ENCODE results near the gene HYAL3.

Gene HYAL3, protein sequence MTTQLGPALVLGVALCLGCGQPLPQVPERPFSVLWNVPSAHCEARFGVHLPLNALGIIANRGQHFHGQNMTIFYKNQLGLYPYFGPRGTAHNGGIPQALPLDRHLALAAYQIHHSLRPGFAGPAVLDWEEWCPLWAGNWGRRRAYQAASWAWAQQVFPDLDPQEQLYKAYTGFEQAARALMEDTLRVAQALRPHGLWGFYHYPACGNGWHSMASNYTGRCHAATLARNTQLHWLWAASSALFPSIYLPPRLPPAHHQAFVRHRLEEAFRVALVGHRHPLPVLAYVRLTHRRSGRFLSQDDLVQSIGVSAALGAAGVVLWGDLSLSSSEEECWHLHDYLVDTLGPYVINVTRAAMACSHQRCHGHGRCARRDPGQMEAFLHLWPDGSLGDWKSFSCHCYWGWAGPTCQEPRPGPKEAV

DNA sequence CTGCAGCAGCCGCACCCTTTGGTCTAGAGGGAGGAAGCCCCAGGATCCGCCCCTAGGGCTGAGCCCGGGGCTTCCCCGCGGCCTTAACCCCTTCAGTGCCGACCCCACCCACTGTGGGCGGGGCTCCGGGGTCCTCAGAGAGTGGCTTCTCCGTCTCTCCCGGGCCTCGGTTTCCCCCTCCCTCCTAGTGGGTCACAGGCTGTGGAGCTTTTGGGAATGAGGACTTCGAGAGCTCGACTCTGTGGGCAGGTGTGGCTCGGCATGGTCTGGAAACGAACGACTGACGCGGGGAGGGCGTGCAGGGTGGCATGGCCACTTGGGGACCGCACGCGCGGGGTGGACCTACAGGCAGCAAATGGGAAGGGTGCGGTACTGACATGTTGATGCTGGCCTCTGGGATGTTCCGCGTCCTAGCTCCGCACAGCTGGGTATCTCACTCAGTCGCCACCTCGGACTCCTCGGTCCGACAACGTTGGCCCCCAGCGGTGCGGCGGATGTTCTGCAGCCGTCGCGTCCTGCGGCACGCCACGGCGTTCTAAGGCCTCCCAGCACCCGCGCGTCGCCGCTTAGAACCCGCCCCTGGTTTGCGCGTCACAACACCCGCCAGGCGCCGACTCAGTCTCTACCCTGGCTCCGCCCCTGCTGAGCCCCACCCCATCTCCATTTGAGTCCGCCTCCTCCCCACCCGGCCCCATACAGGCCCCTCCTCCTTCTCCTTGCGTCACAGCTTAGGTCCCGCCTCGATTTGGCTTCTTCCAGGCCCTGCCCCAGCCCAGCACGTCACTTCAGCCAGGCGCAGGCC lies at the start of gene HYAL3, which contains the start of gene NAA80:
TSS of gene HYAL3 (minus strand) at position 570 of the 802 bp plus-strand sequence. CDS start 3,803 bp downstream, outside the sequence.
TSS of gene NAA80 (minus strand) at position 570 of the 802 bp plus-strand sequence. CDS start 1,942 bp downstream, outside the sequence.
- peak; percentile 100 for DNase-seq

DNA sequence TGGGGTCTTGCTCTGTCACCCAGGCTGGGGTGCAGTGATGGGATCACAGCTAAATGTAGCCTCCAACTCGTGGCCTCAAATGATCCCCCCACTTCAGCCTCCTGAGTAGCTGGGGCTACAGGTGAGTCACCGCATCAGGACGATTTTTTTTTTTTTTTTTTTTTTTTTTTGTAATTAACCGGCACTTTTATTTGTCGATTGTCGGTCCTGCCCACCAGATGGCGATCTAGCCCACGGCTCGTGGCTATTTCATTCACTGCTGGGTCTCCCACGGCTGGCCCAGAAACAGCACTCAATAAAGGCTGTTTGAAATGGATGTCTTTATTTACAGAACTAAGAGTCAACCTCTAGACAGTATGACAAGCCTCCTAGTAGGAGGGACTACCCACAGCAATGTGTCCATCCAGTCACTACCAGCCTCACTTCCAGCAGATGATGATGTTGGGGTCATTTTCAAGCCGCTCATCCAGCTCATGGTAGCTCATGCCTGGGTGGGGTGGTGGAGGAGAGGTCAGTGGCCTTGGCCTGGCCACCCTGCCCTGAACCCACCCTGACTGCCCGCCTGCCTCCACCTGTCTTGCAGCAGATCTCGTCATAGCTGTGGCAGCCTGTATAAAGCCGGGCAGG lies 48.1 kb upstream of the HYAL3 start:
- DNase-seq, result peak; percentile 56

DNA sequence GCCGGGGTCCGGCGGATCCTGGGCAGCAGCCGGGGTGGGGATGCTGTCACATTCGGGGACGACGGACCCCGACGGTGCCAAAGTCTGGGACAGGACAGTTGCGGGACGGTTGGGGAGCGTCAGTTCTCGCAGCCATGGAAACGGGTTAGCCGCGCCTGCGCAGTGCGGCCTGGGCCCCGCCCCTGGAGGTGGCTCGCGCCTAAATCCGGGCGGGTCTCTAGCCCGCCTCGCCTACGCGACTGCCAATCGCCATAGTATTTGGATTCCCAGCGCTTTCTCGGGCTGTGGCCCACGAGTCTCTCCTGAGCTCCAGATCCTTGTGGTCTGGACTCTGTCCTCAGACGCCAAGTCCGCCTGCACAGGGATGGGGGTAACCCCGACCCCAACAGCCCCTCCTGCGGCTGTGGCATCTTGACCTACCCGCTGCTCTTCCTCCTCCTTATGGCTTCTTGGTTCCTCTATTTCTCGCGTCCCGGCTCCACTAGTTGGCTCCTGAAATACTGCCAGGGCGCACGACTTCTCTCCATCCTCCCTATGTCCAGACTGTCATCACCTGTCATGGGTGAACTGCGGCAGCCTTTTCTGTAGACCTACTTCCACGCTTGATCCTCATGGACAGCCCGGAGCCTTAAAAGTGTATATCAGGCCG lies 46.5 kb upstream of the HYAL3 start, which contains the start of gene ZMYND10:
TSS of gene ZMYND10 (minus strand) at position 147 of the 649 bp plus-strand sequence. CDS start 153 bp downstream, outside the sequence.
- no peak for DNase-seq

DNA sequence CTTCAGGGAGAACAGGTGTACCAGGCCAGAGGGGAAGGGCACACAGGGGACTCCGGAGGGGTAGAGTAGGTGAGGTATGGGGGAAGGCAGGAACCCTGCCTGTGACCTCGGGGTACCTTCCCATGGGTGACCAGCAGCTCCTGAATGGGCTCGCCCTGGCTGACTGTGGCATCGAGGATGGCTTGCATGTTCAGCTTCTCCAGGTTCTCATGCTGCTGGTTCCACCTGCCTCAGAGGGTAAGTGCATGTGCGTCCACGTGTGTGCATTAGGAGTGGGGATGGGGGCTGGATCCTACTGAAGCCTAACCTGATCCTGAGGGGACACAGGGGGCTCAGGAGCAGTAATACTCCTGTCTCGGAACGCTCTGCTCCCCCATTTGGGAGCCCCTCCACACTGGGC lies 45.8 kb upstream of the HYAL3 start:
- no peak for DNase-seq

DNA sequence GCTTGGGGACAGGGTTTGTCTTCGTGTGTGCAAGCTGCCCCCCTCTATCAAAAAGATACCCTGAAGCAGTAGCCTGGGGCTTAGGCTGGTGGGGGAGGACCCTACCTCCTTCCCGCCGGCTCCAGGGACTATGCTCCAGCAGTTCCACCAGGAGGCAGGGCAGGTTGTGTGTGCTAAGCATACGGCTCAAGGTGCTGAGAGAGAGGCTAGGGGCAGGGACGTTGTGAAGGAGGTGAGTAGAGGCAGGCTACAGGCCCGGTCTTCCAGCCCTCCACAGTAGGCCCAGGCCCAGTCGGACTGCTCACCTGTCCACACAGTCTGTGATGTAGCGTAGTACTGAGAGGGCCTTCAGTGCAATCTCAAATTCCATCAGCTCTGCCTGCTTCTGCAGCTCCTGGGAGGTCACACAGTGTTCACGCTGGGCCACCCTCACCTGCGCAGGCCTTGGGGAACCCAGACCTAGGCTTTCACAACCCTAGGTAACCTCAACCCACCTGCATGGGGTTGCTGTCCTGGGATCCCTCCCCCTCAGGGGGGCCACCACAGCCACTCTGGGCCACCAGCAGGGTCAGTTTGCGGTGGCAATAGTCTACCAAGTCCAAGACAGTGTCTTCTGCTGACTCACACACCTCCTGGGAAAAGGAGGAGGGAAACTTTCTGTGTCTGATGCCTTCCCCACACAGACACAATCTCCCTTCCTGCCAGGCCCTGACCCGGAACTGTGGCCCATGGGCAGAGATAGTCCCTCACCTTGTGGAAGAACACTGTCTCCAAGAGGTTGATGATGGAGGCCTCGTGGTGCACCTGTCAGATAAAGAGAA lies 43.8 kb upstream of the HYAL3 start:
- no peak for DNase-seq

DNA sequence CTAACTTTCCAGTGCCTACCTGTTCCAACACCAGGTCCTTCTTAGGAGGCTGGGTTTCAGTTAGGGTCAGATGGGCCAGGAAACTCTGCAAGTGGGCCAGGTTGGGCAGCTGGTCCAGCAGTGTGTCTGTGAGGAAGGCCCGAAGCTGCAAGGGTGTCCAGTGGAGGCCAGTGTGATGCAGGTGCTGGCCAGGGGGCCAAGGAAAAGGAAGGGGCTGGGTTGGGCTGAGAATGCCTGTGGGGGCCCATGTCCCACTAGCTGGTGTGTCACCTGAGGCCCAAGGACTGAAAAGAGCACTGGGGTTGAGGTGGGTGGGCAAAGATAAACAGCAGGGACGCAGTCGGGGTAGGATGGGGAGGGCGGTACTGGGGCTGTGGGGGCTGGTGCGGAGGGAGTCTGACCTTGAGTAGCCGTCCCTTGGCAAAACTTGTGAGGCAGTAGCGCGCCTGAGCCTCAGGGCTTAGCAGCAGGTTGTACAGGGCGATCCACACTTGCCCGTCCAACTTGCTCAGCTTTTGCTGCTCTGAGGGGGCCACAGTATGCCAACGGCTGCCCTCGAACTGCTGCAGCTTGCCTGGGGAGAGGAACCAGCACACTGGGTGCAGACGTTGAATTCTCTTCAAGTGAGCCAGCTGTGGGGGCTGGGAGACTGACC lies 42.9 kb upstream of the HYAL3 start:
- DNase-seq, result no peak

DNA sequence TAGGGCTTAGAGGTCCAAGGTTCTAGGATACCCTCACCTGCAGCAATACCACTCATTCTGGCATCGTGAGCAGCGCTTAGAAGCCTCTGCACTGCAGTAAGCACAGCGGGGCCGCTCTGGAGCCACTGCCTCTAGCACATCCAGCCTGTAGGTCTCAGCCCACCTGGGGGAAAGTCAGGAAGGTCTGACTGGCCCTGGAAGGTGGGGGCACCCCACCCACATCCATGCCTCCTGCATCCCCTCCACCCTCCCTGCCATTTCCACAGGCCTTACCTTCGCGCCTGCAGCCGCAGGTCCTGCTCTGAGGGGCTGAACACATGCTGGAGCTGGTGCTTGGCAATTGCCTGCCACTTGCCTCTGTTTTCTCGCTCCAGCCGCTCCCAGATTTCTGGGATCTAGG lies 42.3 kb upstream of the HYAL3 start:
- DNase-seq, result no peak

DNA sequence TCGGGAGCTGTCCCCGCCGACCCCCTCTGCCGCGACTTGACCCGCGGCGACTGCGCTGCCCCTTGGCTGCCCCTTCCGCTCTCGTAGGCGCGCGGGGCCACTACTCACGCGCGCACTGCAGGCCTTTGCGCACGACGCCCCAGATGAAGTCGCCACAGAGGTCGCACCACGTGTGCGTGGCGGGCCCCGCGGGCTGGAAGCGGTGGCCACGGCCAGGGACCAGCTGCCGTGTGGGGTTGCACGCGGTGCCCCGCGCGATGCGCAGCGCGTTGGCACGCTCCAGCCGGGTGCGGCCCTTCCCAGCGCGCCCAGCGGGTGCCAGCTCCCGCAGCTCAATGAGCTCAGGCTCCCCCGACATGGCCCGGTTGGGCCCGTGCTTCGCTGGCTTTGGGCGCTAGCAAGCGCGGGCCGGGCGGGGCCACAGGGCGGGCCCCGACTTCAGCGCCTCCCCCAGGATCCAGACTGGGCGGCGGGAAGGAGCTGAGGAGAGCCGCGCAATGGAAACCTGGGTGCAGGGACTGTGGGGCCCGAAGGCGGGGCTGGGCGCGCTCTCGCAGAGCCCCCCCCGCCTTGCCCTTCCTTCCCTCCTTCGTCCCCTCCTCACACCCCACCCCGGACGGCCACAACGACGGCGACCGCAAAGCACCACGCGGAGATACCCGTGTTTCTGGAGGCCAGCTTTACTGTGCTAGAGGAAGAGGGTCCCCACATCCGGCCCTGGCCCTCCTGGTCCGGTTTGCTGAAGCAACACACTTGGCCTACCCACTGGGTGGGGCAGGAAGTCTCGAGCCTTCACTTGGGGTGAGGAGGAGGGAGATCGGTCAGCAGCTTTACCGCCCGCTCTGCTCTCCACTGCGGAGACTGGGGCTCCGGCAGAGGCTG lies 41.5 kb upstream of the HYAL3 start, which contains the start of gene RASSF1:
TSS of gene RASSF1 (minus strand) at position 389 of the 882 bp plus-strand sequence. CDS start at position 358, 31 bp downstream.
- DNase-seq, result no peak

DNA sequence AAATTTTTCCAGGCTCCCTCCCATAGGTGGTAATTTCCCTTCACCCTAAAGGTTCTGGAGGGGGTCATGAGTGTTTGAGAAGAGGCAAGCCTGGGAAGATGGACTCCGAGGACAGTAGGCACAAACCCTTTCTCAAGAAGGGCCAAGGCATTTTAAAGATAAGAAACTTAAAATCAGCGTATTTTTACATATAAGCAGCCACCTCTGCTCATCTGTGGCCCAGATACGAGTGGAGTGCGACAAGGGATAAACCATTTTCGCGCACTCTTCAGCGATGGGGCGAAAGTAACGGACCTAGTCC lies 40.9 kb upstream of the HYAL3 start:
- no peak for DNase-seq

DNA sequence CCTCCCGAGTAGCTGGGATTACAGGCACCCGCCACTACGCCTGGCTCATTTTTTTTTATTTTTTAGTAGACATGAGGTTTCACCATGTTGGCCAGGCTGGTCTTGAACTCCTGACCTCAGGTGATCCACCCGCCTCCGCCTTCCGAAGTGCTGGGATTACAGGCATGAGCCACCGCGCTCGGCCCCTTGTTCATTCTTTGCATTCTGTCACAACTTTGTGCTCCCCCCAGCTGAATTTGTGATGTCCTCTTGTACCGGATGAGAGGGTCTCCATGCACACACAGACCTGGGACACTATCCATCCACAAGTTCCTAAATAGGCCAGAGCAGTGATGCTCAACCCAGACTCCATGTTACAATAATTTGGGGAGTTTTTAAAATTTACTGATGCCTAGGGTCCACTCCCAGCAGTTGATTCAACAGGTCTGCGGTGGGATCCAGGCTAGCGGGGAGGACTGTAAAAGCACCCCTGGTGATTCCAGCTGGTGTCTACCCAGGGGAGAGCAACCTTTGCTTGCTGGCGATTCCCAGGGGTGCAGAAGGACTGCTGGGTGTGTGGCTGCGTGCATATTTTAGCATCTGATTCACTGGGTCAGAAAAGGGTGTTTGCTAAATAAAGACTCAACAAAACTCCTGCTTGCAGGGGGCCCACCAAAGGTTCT lies 40.4 kb upstream of the HYAL3 start:
- no peak for DNase-seq

DNA sequence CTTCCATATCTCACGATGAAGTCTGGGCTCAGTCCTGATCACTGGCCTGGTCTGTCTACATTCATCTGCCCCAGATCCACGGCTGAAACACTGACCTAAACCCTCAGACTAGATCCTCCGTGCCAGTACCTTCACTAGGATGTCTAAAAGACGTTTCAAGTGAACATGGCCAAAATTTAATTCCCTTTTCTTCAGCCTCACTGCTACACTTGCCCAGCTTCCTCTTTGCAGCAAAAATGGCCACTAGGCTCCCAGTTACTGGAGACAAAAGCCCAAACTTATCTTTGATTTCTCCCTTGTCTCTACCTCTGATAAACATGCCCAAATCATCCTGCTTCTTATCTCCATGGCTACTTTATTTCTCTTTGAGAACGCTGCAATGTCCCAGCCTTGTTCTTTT lies 39.8 kb upstream of the HYAL3 start:
- DNase-seq, result no peak

DNA sequence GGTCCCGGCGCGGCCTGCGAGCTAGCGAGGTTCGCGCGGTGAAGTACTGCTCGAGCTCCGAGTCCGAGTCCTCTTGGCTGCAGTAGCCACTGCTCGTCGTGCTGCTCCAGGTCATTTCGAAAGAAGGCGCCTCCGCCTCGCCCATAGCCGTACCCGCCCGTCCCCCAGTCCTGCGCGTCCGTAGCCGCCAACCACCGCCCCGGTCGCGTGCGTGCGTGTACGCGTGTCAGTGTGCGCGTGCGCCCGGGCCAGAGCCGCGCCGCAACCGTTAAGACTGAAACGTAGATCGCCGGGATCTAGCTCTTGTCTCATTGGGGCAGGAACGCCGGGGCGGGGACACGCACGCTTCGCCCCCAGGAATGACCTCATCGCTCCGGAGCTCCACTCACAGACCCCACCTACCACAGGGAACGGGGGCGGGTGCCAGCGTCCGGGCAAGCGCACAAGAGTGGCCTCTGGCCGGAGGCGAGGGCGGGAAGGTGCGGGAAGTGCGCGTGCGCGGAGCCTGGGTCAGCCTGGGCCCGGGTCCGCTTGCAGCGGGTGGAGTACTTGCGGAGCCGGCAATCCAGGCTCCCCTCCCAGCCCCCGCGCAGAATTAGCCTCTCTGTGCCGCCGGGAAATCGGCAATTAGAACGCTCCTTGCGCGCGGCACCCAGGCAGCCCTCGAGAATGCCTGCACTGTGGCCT lies 38.1 kb upstream of the HYAL3 start:
- DNase-seq, result peak; percentile 94

DNA sequence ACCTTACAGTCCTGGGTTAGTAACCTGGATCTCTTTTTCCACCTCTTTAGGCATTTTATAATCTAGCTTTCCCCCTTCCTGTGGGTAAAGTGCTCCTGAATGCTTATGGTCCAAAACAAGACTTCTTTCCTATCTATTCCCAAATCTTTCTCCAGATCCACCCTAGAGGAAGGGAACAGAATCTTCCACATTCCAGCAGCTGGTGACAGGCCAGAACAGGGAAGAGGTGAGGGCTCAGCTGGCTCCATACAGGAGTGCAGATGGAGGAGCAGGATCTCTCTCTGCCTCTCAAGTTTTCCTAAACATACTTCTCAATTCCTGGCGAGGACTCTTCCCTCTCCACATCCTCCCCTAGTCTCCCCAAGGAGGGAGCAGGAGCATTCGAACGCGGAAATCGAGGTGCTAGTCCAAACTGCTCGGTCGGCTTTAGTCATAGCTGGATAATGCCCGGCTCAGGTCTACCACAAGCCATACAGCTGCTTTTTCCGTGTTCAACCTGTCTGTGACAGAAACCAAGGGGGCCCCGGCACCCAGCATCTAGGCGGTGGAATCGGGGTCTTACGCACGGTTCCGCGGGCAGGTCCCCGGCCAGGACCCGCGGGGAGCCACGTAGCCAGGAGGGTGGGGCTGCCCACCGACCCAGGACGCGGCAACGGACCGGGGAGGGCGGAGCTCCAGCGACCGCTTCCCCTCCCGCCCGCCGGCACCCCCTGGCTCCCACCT lies 37.4 kb upstream of the HYAL3 start:
- no peak for DNase-seq

DNA sequence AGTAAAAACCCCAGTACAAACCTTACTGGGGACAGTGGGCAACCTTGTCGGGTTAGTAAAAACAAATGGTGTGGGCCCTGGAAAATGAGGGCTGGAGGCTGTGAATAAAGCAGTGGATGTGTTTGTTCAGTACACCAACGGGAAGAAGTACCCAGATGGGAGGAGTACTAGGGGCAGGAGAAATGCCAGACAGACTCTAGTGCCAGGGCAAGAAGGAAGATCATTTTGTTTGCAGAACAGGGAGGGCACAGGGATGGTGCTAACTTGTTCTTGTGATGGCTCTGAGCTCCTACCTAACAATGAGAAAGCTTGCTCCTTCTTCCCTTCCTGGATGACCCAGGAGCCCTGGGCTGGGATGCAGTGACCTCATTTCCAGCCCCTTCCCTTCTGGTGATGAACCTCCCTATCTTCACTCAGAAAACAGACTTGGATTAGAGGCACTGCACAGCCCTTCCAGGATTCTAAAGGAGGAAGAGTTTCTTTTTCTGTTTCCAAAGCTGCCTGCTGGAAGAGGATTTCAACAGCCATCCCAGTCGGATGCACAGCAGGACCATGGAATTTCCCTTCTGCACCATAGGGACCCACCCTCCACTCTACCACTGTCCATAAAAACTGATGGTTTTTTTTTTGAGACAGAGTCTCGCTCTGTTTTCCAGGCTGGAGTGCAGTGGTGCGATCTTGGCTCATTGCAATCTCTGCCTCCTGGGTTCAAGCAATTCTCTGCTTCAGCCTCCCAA lies 35.3 kb upstream of the HYAL3 start:
- no peak for DNase-seq

DNA sequence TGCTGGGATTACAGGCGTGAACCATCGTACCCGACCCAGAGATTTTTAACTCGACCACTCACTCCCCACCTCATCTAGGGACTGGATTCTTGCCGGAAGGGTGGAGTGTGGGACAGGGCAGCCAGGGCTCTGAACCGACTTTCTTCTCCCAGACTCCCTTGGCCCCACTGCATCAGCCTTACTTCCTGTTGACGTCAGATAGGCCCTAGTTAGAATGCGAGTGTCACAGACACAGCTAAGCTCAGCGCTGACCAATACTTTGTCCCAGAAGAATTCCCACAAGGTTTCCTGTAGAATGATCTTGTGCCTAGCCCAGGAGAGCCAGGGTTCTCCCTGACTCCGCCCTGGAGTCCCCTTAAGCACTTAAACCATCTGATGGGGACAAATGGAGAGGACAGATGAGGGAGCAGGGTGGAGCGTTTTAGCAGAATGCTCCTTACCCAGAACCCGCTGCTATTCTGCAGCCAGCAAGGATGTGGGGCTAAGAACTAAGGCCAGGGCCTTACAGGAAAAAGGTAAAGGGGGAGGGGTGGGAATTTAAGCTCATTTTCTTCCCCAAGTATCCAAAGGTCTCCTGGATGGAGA lies 34.6 kb upstream of the HYAL3 start:
- DNase-seq, result no peak

DNA sequence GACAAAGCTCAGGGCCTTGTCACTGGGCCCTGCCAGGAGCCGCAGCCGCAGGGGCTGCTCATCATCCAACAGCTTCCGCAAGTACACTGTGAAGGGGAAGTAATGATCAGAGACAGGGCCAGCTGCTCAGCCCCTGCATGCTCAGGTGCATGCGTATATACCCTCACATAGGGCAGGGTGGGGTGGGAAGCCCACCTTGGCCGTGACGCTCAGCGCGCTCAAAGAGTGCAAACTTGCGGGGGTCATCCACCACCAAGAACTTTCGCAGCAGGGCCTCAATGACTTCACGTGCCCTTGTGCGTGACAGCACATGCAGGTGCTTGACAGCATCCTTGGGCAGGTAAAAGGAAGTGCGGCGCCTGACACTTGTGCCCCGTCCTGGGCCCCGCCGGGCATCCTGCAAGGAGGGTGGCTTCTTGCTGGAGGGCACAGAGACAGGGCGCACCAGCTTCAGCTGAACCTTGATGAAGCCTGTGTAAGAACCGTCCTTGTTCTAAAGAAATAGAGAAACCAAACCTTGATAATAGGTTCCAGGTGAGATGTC lies 32.2 kb upstream of the HYAL3 start:
- DNase-seq, result no peak

DNA sequence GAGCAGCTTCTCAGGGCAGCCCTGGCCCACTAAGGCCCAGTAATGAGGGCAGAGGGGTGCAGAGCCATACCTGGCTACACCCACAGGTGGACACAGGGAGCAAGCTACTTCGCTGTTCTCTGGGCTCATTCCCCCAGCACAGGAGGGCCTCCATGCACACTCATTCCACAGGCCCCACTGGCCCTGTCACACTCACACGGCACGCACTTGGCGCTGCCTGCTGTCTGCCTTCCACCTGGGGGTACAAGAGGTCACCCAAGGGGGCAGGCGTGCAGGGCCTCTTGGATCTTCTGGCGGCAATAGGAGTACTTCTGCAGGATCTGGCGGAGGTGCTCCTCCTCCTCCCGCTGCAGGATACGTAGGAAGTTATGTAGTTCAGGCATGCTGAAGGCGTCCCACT lies 31.1 kb upstream of the HYAL3 start:
- DNase-seq, result no peak
